ENCODE data around the gene PSMC6. TPM values are rescaled to one million over a fixed set of nuclear protein-coding genes. Genes with fewer than 3 reads are reported as not detected.

PSMC6 gene
- total RNA-seq, 3 donors from 2014 or later: 78.3 to 106 (median 89.9) TPM

- Histone ChIP-seq H3K27ac (no peak overlapping the region), H3K36me3 (no peaks in the 10 kb centered on the region), H3K4me1 (no peaks in the 10 kb centered on the region), H3K4me3 (no peak overlapping the region), H3K27me3 (no peaks in the 10 kb centered on the region), H3K9me3 (no peaks in the 10 kb centered on the region)
- no peak for TF ChIP-seq CTCF (IDR thresholded peaks at IDR 0.05)
- TF ChIP-seq POLR2A (IDR thresholded peaks at IDR 0.05): no peak
- no peak for TF ChIP-seq POLR2AphosphoS5 (IDR thresholded peaks at IDR 0.05)
- DNase-seq (ENCODE audit: low spot score in 2 of 2): no peak
- intact Hi-C loops (cut with DNase I; ENCODE audit: low total_unique reads): loop anchor here (2.0 kb wide), 1 partner anchor 62 kb away; no protein-coding TSS in a partner anchor
These were observed 60.2 kb downstream of the PSMC6 start for GRCh38 chr14:52767058-52767833.

- Histone ChIP-seq H3K4me3 (no peak overlapping the region), H3K36me3 (no peaks in the 10 kb centered on the region), H3K27me3 (no peaks in the 10 kb centered on the region), H3K27ac (no peak overlapping the region), H3K9me3 (no peaks in the 10 kb centered on the region), H3K4me1 (no peaks in the 10 kb centered on the region)
- TF ChIP-seq POLR2AphosphoS5 (IDR thresholded peaks at IDR 0.05): no peak
- TF ChIP-seq POLR2A (IDR thresholded peaks at IDR 0.05): no peak
- TF ChIP-seq CTCF (IDR thresholded peaks at IDR 0.05): no peak
- intact Hi-C loops (cut with DNase I; ENCODE audit: low total_unique reads): no loop called here
- DNase-seq (ENCODE audit: low spot score in 2 of 2): no peak
These were observed 62.9 kb downstream of the PSMC6 start for GRCh38 chr14:52769887-52770286.

- intact Hi-C loops (cut with DNase I; ENCODE audit: low total_unique reads): no loop called here
- Histone ChIP-seq H3K27ac (no peak overlapping the region), H3K9me3 (no peaks in the 10 kb centered on the region), H3K36me3 (no peaks in the 10 kb centered on the region), H3K4me3 (no peak overlapping the region), H3K4me1 (no peaks in the 10 kb centered on the region), H3K27me3 (no peaks in the 10 kb centered on the region)
- DNase-seq (ENCODE audit: low spot score in 2 of 2): no peak
- no peak for TF ChIP-seq CTCF (IDR thresholded peaks at IDR 0.05)
- TF ChIP-seq POLR2A (IDR thresholded peaks at IDR 0.05): no peak
- TF ChIP-seq POLR2AphosphoS5 (IDR thresholded peaks at IDR 0.05): no peak
These were observed 69.8 kb downstream of the PSMC6 start for GRCh38 chr14:52776816-52777215.

Other genes starting within 250 kb of the PSMC6 start
- gene TXNDC16, start 154.7 kb upstream of the PSMC6 start, total RNA-seq: 10 to 100 TPM; 11.5 to 18.3 (median 13.1) TPM
- 1 to 10 TPM in 1 of 3 donors, under 1 TPM in 2; 0.33 to 1.2 (median 0.80) TPM for gene GPR137C, start 154.4 kb upstream of the PSMC6 start, total RNA-seq
- 10 to 100 TPM; 28.6 to 43.6 (median 37.0) TPM for gene ERO1A, start 11.6 kb upstream of the PSMC6 start, total RNA-seq
- 10 to 100 TPM; 15.1 to 17.7 (median 16.0) TPM for gene STYX, start 23.0 kb downstream of the PSMC6 start, total RNA-seq
- gene GNPNAT1, start 84.4 kb downstream of the PSMC6 start, total RNA-seq: 10 to 100 TPM; 13.1 to 21.2 (median 18.7) TPM
- 100 to 1,000 TPM in 1 of 3 donors, 10 to 100 TPM in 2; 87.8 to 203 (median 90.2) TPM for gene FERMT2, start 243.8 kb downstream of the PSMC6 start, total RNA-seq

All from breast epithelium (tissue), 4 donors.